K562 (cell line): ENCODE data around the gene OR2V2. TPM values are rescaled to one million over a fixed set of nuclear protein-coding genes. Genes with fewer than 3 reads are reported as not detected.

Experiments
- ATAC-seq: fragments of 200-7000 bp; cut with Tn5 transposase; 3 replicates; pipeline ENCODE4 v1.9.1; 2020; ENCODE audit warnings: moderate library complexity
- BruUV-seq: library from RNA; stranded (reverse); fragments of 400-500 nt; replicated peaks from 2 replicates; lab custom pipeline; 2021; lab: Mats Ljungman, UMichigan
- CTCF ChIA-PET: fragments of 300-600 bp; formaldehyde crosslinking; extraction: SDS; loops from one replicate; lab custom pipeline; 2021; ENCODE audit warnings: low intra/inter-chr PET ratio; lab: Yijun Ruan, JAX
- POLR2A ChIA-PET: fragments of 300-600, 350-650 bp; sonication (Branson Sonifier 250); formaldehyde crosslinking; extraction: SDS; loops from one replicate; lab custom pipeline; 2021; ENCODE audit warnings: antibody characterized with exemption, inconsistent platforms; lab: Yijun Ruan, JAX
- DNase-seq, 4 experiments: peaks; one replicate each; pipeline versions ENCODE4 v3.0.0 to v3.0.0-alpha.2; 2011 to 2018; ENCODE audit warnings: low spot score in 3 of 4, mixed read lengths in 3 of 4; ENCODE audit errors: extremely low read depth in 1 of 4
- FAIRE-seq: peaks from 2 replicates; lab custom pipeline; 2011; peaks lifted over from hg19 to GRCh38; lab: Jason Lieb, UNC
- H2AFZ ChIP-seq: 2 replicates; pipeline ENCODE4 v1.6.0; 2011; ENCODE audit warnings: low read depth, low read length, control low read depth, inconsistent platforms
- H3K27ac ChIP-seq: fragments of 200-600 bp; 3 replicates; pipeline ENCODE4 v1.8.0; 2011; ENCODE audit warnings: low read depth, mild to moderate bottlenecking, control low read depth, inconsistent platforms, low read length, moderate library complexity, mixed read lengths; ENCODE audit errors: extremely low read depth
- H3K27me3 ChIP-seq, 2 experiments: fragments of 300-600 bp in 1 of 2; 2 replicates in 1 of 2; 3 replicates in 1 of 2; pipeline versions ENCODE4 v1.6.0 to v1.8.0; 2011; ENCODE audit warnings: inconsistent platforms in 2 of 2, low read length in 2 of 2, mild to moderate bottlenecking in 1 of 2, mixed read lengths in 1 of 2, moderate library complexity in 1 of 2; ENCODE audit not compliant: control insufficient read depth in 2 of 2, insufficient read depth in 2 of 2
- H3K36me3 ChIP-seq: fragments of 300-600 bp; 3 replicates; pipeline ENCODE4 v1.8.0; 2011; ENCODE audit warnings: mild to moderate bottlenecking, low read length, inconsistent platforms; ENCODE audit not compliant: control insufficient read depth, insufficient read depth
- H3K4me1 ChIP-seq, 2 experiments: fragments of 200-600 bp in 1 of 2; replicated peaks in 1 of 2; 2 replicates in 1 of 2; 3 replicates in 1 of 2; pipeline versions ENCODE4 v1.5.1 to v1.8.0; 2011; ENCODE audit warnings: inconsistent platforms in 2 of 2, low read length in 2 of 2, mild to moderate bottlenecking in 1 of 2, mixed read lengths in 1 of 2, moderate library complexity in 1 of 2; ENCODE audit not compliant: control insufficient read depth in 2 of 2, insufficient read depth in 2 of 2
- H3K4me2 ChIP-seq: 2 replicates; pipeline ENCODE4 v1.6.1; 2011; ENCODE audit warnings: low read length, control low read depth, inconsistent platforms, mixed read lengths; ENCODE audit not compliant: insufficient read depth
- H3K4me3 ChIP-seq: fragments of 200-600 bp; sonication (generic), shearing (Covaris generic); 2 replicates; pipeline ENCODE4 v1.5.1; 2016; ENCODE audit warnings: control low read depth, inconsistent platforms
- H3K79me2 ChIP-seq: fragments of 200-600 bp; 3 replicates; pipeline ENCODE4 v1.8.0; 2011; ENCODE audit warnings: low read length, inconsistent platforms; ENCODE audit not compliant: control insufficient read depth, insufficient read depth
- H3K9ac ChIP-seq, 2 experiments: 2 replicates each; pipeline versions ENCODE4 v1.6.0 to v1.6.1; 2011; ENCODE audit warnings: low read depth in 2 of 2, low read length in 2 of 2, control low read depth in 1 of 2, inconsistent platforms in 1 of 2, mild to moderate bottlenecking in 1 of 2, mixed read lengths in 1 of 2; ENCODE audit not compliant: insufficient read depth in 1 of 2
- H3K9me1 ChIP-seq: one replicate; pipeline ENCODE4 v1.6.0; 2011; ENCODE audit warnings: inconsistent platforms, mild to moderate bottlenecking, low read length, moderate library complexity; ENCODE audit not compliant: control insufficient read depth, insufficient read depth
- H3K9me3 ChIP-seq: replicated peaks from 2 replicates; pipeline ENCODE4 v1.5.1; 2011; ENCODE audit warnings: low read depth, low read length, inconsistent platforms; ENCODE audit not compliant: control insufficient read depth, insufficient read depth
- H4K20me1 ChIP-seq: replicated peaks from 2 replicates; pipeline ENCODE4 v1.6.1; 2011; ENCODE audit warnings: low read length, inconsistent platforms, mixed read lengths; ENCODE audit not compliant: control insufficient read depth, insufficient read depth
- ARID1B ChIP-seq: fragments of 450-650 bp; IDR thresholded peaks from 2 replicates; pipeline ENCODE4 v1.6.1; 2016; ENCODE audit warnings: antibody characterized with exemption, mild to moderate bottlenecking, inconsistent platforms
- CHCHD3 ChIP-seq: fragments of 250-450 bp; sonication (Bioruptor Pico); IDR thresholded peaks from 2 replicates; pipeline ENCODE4 v2.1.2; 2022; ENCODE audit warnings: mild to moderate bottlenecking
- HDAC8 ChIP-seq: fragments of 450-650 bp; IDR thresholded peaks from 2 replicates; pipeline ENCODE4 v1.6.1; 2016; ENCODE audit warnings: mild to moderate bottlenecking, missing genetic modification characterization, moderate library complexity, missing compliant biosample characterization
- NFYB ChIP-seq: IDR thresholded peaks from 2 replicates; pipeline ENCODE4 v1.6.1; 2011; ENCODE audit warnings: mild to moderate bottlenecking, moderate library complexity; ENCODE audit not compliant: insufficient read length; ENCODE audit errors: extremely low read depth
- THRAP3 ChIP-seq: fragments of 450-650 bp; IDR thresholded peaks from 2 replicates; pipeline ENCODE4 v1.6.1; 2016; ENCODE audit warnings: mild to moderate bottlenecking, inconsistent platforms, borderline replicate concordance
- WGBS: fragments of 100-300 bp; shearing (Covaris generic); methylation state at CpG from one replicate; pipeline ENCODE4 v1.1.6; 2016; ENCODE audit warnings: low coverage, mixed read lengths; ENCODE audit not compliant: insufficient coverage; ENCODE audit errors: missing lambda C conversion rate; 5-methylcytosine and 5-hydroxymethylcytosine counted together
- in situ Hi-C: fragments of 300-500 bp; cut with MboI; formaldehyde crosslinking; loops from 4 replicates; pipeline ENCODE4 v1.15.0; 2018; ENCODE audit warnings: inconsistent platforms, mixed read lengths
- intact Hi-C: fragments of 100-400 bp; cut with micrococcal nuclease; formaldehyde crosslinking; loops from 2 replicates; pipeline ENCODE4 v1.14.2; 2022
- polyA plus RNA-seq, 8 experiments: library from polyadenylated mRNA; depleted of rRNA in 4 of 8; stranded (reverse) in 5 of 8; unstranded in 3 of 8; fragments of >200 nt; fragmentation: Nextera tagmentation in 2 of 8; fragmentation: Illumina TruSeq in 1 of 8; extraction: Ambion mirVana in 2 of 8; extraction: Trizol in 1 of 8; gene quantifications; 2 replicates each; pipeline versions ENCODE4 v1.2.1 to v1.2.3, GENCODE V29; 2011 to 2014; ENCODE audit warnings: inconsistent platforms in 1 of 8, missing spikeins in 1 of 8
- total RNA-seq, 7 experiments: library from RNA; depleted of rRNA in 6 of 7; stranded (reverse); fragments of >200 nt in 6 of 7; fragmentation: Illumina TruSeq in 2 of 7; extraction: Trizol in 2 of 7; gene quantifications; 2 replicates each; pipeline versions ENCODE4 v1.2.1 to v1.2.3, GENCODE V29; 2011 to 2021; ENCODE audit warnings: low replicate concordance in 1 of 7
- TF ChIP-seq, protein P1 (sequence below), 2 experiments: fragments of 450-650 bp; IDR thresholded peaks; 2 replicates each; pipeline ENCODE4 v1.6.1; 2016
- TF ChIP-seq, protein P2 (sequence below): IDR thresholded peaks from 2 replicates; pipeline ENCODE4 v1.6.1; 2016; ENCODE audit warnings: missing genetic modification characterization, missing compliant biosample characterization
- TF ChIP-seq, protein P3 (sequence below), 3 experiments: fragments of 200-800 bp in 1 of 3; sonication (Bioruptor generic) in 1 of 3; sonication (generic) in 1 of 3; formaldehyde crosslinking in 1 of 3; IDR thresholded peaks; 2 replicates each; pipeline versions ENCODE4 v1.6.1 to v1.8.0; 2016 to 2022; ENCODE audit warnings: mild to moderate bottlenecking in 2 of 3, missing compliant biosample characterization in 2 of 3, missing genetic modification characterization in 2 of 3, missing genetic modification reagents in 1 of 3
- TF ChIP-seq, protein P4 (sequence below): sonication (generic); formaldehyde crosslinking; IDR thresholded peaks from 2 replicates; pipeline ENCODE4 v1.9.0; 2022; ENCODE audit warnings: mild to moderate bottlenecking, missing genetic modification reagents

OR2V2 gene
- total and polyA plus RNA-seq, 9 of the 15 experiments (the other 6 are each of a cell fraction or from before 2014, with no cell fraction given), result 0.01 TPM; not detected in 8

DNA sequence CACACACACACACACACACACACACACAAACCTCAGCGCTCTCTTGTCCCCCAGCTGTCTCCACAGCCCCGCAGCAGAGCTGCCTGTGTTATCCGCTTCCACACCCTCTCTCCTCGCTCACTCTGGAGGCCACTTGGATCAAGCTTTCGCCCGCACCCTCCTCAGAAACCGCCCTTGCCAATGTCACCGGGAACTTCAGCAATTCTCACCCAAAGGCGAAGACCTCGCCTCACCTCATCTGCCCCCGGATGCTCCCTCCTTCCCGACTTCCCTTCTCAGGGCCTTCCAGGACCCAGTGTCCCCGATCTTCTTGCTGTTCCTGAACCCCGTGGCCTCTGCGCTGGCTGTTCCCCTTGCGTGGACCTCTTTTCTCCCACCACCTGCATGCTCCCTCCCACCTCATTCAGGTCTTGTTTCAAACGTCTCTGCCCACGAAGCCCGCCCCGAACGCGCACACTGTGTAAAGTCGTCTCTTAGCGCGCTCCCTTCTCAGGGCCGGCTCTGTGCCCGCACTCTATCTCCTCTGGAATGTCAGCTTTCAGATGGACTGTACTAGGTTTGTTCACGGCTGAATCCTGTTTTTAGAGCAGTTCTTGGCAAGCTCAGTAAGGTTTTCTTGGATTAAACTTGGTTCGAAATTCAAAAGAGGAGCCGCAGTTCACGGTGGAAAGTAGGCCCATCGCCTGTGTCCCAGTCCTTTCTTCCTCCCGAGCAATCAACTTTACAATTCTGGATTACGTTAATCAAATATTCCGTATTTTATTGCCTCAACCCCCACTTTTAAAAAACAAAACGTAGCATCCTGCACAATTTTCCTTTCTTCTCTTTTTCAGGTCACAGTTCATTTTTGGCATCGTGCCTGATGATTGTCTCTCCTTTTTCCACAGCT is 58.6 kb downstream of the OR2V2 start:
- Histone ChIP-seq H4K20me1 (no peaks in the 10 kb centered on the region), H3K4me3 (peak overlapping the region; percentile 65)
- intact Hi-C loops, result loop anchor here (2.0 kb wide), 1 partner anchor 17 kb away; the partner anchor contains the start of gene TRIM41
- TF ChIP-seq, protein P1, sequence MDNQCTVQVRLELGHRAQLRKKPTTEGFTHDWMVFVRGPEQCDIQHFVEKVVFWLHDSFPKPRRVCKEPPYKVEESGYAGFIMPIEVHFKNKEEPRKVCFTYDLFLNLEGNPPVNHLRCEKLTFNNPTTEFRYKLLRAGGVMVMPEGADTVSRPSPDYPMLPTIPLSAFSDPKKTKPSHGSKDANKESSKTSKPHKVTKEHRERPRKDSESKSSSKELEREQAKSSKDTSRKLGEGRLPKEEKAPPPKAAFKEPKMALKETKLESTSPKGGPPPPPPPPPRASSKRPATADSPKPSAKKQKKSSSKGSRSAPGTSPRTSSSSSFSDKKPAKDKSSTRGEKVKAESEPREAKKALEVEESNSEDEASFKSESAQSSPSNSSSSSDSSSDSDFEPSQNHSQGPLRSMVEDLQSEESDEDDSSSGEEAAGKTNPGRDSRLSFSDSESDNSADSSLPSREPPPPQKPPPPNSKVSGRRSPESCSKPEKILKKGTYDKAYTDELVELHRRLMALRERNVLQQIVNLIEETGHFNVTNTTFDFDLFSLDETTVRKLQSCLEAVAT (IDR thresholded peaks at IDR 0.05), result 0 out of 4 replicates have a peak, but pooled peaks of 1 of the 2 experiments have one; percentile 41
- TF ChIP-seq HDAC8 (tag), result no peak
- peak; percentile 25; the same call in 1 of the 2 replicates for TF ChIP-seq THRAP3
- TF ChIP-seq NFYB, result no peak
- TF ChIP-seq CHCHD3, result no peak
- TF ChIP-seq ARID1B, result 0 out of 2 replicates have a peak, but pooled peaks have one; percentile 26
- TF ChIP-seq, protein P2, sequence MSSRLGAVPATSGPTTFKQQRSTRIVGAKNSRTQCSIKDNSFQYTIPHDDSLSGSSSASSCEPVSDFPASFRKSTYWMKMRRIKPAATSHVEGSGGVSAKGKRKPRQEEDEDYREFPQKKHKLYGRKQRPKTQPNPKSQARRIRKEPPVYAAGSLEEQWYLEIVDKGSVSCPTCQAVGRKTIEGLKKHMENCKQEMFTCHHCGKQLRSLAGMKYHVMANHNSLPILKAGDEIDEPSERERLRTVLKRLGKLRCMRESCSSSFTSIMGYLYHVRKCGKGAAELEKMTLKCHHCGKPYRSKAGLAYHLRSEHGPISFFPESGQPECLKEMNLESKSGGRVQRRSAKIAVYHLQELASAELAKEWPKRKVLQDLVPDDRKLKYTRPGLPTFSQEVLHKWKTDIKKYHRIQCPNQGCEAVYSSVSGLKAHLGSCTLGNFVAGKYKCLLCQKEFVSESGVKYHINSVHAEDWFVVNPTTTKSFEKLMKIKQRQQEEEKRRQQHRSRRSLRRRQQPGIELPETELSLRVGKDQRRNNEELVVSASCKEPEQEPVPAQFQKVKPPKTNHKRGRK (tag), result peak; percentile 43
- TF ChIP-seq, protein P3, sequence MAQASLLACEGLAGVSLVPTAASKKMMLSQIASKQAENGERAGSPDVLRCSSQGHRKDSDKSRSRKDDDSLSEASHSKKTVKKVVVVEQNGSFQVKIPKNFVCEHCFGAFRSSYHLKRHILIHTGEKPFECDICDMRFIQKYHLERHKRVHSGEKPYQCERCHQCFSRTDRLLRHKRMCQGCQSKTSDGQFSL (CRISPR knock-in tag; IDR thresholded peaks at IDR 0.05), result peak; percentile 82
- TF ChIP-seq, protein P3 (tag; IDR thresholded peaks at IDR 0.05), result 0 out of 4 replicates have a peak, but pooled peaks of 1 of the 2 experiments have one; percentile 54
- TF ChIP-seq, protein P4, sequence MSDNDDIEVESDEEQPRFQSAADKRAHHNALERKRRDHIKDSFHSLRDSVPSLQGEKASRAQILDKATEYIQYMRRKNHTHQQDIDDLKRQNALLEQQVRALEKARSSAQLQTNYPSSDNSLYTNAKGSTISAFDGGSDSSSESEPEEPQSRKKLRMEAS (CRISPR knock-in tag), result no peak
- TF ChIP-seq, all 486 proteins: peak for 5
- no peak overlapping the region for H3K27ac ChIP-seq
- in situ Hi-C loops, result no loop called here
- no peaks in the 10 kb centered on the region for H3K9me1 ChIP-seq
- peaks cover 22 to 40% of the 10 kb centered on the region in 2 experiments; a peak in 4 of 5 replicates for H3K4me1 ChIP-seq
- H3K36me3 ChIP-seq, result no peaks in the 10 kb centered on the region
- H2AFZ ChIP-seq, result peak overlapping the region; percentile 91; the same call in 1 of the 2 replicates
- POLR2A ChIA-PET, result interaction anchor here (0.6 to 5.0 kb wide), 13 partner anchors 8 to 186 kb away, joined by 3 to 69 read pairs (median 6); no protein-coding TSS in a partner anchor
- DNase-seq, result no peak
- H3K9me3 ChIP-seq, result no peaks in the 10 kb centered on the region
- 72% methylated on average over 34 of the region's 37 CpGs for WGBS
- no peaks in the 10 kb centered on the region for H3K79me2 ChIP-seq
- H3K4me2 ChIP-seq, result peak overlapping the region; percentile 75
- BruUV-seq, result no TSS peak
- no peak for FAIRE-seq
- no peaks in the 10 kb centered on the region for H3K27me3 ChIP-seq
- H3K9ac ChIP-seq, result peak overlapping the region; percentile 14 to 89; a peak in 2 of 4 replicates
- CTCF ChIA-PET, result no interaction called here
- no peak for ATAC-seq
